ENCODE data around the gene CD160. TPM values are rescaled to one million over a fixed set of nuclear protein-coding genes. Genes with fewer than 3 reads are reported as not detected.
"Not testable (repeated sequence)": the region's sequence is repeated elsewhere in the genome, so short reads cannot be mapped to it uniquely, and the experiment has no call there.

Gene CD160
- total RNA-seq, 2 donors from 2014 or later = not detected

- no peak for TF ChIP-seq CTCF (IDR thresholded peaks at IDR 0.05)
- TF ChIP-seq POLR2AphosphoS5 (IDR thresholded peaks at IDR 0.05) = no peak
- TF ChIP-seq POLR2A (IDR thresholded peaks at IDR 0.05) = no peak
- no peaks in the 10 kb centered on the region for H3K27me3 ChIP-seq (replicated peaks; ENCODE audit: insufficient read depth)
- no peak overlapping the region for H3K4me3 ChIP-seq
- intact Hi-C loops (cut with DNase I) = no loop called here
- 42% methylated on average over 5 of the region's 5 CpGs for WGBS
- no peak for DNase-seq (ENCODE audit: low spot score)
- H3K27ac ChIP-seq = no peak overlapping the region
- H3K4me1 ChIP-seq (replicated peaks) = no peaks in the 10 kb centered on the region
- no peaks in the 10 kb centered on the region for H3K36me3 ChIP-seq
- H3K9me3 ChIP-seq = no peaks in the 10 kb centered on the region
Measured at GRCh38 chr1:145720556-145720877, 1.2 kb downstream of the CD160 start.

GRCh38 chr1:145720878-145721671 lies 1.8 kb downstream of the CD160 start:
- 9% methylated on average over 46 of the region's 47 CpGs for WGBS
- Histone ChIP-seq H3K27ac (no peak overlapping the region), H3K27me3 (replicated peaks; ENCODE audit: insufficient read depth) (no peaks in the 10 kb centered on the region), H3K4me1 (replicated peaks) (no peaks in the 10 kb centered on the region), H3K4me3 (peak overlapping the region in 1 of 2 donors; percentile 17), H3K36me3 (no peaks in the 10 kb centered on the region), H3K9me3 (no peaks in the 10 kb centered on the region)
- TF ChIP-seq CTCF (IDR thresholded peaks at IDR 0.05) (peak; percentile 75 to 91 (median 89)), POLR2AphosphoS5 (IDR thresholded peaks at IDR 0.05) (peak; percentile 10), POLR2A (IDR thresholded peaks at IDR 0.05) (no peak)
- DNase-seq (ENCODE audit: low spot score) = peak; percentile 37
- intact Hi-C loops (cut with DNase I) = no loop called here

GRCh38 chr1:145726193-145726592 lies 6.9 kb downstream of the CD160 start:
- H3K27me3 ChIP-seq (replicated peaks; ENCODE audit: insufficient read depth); intact Hi-C loops (cut with DNase I); H3K9me3 ChIP-seq; DNase-seq (ENCODE audit: low spot score); H3K36me3 ChIP-seq; H3K27ac ChIP-seq; H3K4me3 ChIP-seq; H3K4me1 ChIP-seq (replicated peaks): not testable (repeated sequence)
- 93% methylated on average over 5 of the region's 5 CpGs for WGBS

GRCh38 chr1:145729196-145729595 lies 9.9 kb downstream of the CD160 start:
- TF ChIP-seq CTCF (IDR thresholded peaks at IDR 0.05) (no peak), POLR2AphosphoS5 (IDR thresholded peaks at IDR 0.05) (no peak), POLR2A (IDR thresholded peaks at IDR 0.05) (no peak)
- no peaks in the 10 kb centered on the region for H3K9me3 ChIP-seq
- H3K27me3 ChIP-seq (replicated peaks; ENCODE audit: insufficient read depth) = no peaks in the 10 kb centered on the region
- 36% methylated on average over 5 of the region's 5 CpGs for WGBS
- no peaks in the 10 kb centered on the region for H3K4me1 ChIP-seq (replicated peaks)
- H3K4me3 ChIP-seq = no peak overlapping the region
- intact Hi-C loops (cut with DNase I) = no loop called here
- H3K36me3 ChIP-seq = no peaks in the 10 kb centered on the region
- DNase-seq (ENCODE audit: low spot score) = no peak
- no peak overlapping the region for H3K27ac ChIP-seq

GRCh38 chr1:145729666-145730436 lies 10.6 kb downstream of the CD160 start:
- H3K9me3 ChIP-seq = no peaks in the 10 kb centered on the region
- TF ChIP-seq POLR2AphosphoS5 (IDR thresholded peaks at IDR 0.05) (no peak), CTCF (IDR thresholded peaks at IDR 0.05) (no peak), POLR2A (IDR thresholded peaks at IDR 0.05) (no peak)
- 91% methylated on average over 5 of the region's 5 CpGs for WGBS
- no peak overlapping the region for H3K27ac ChIP-seq
- intact Hi-C loops (cut with DNase I) = no loop called here
- no peaks in the 10 kb centered on the region for H3K27me3 ChIP-seq (replicated peaks; ENCODE audit: insufficient read depth)
- H3K4me3 ChIP-seq = no peak overlapping the region
- DNase-seq (ENCODE audit: low spot score) = no peak
- H3K36me3 ChIP-seq = no peaks in the 10 kb centered on the region
- no peaks in the 10 kb centered on the region for H3K4me1 ChIP-seq (replicated peaks)

Measured in prostate gland (tissue), 2 donors.